ENCODE data around the gene SV2B.
"Not testable (repeated sequence)": the region's sequence is repeated elsewhere in the genome, so short reads cannot be mapped to it uniquely, and the experiment has no call there.

SV2B gene, protein sequence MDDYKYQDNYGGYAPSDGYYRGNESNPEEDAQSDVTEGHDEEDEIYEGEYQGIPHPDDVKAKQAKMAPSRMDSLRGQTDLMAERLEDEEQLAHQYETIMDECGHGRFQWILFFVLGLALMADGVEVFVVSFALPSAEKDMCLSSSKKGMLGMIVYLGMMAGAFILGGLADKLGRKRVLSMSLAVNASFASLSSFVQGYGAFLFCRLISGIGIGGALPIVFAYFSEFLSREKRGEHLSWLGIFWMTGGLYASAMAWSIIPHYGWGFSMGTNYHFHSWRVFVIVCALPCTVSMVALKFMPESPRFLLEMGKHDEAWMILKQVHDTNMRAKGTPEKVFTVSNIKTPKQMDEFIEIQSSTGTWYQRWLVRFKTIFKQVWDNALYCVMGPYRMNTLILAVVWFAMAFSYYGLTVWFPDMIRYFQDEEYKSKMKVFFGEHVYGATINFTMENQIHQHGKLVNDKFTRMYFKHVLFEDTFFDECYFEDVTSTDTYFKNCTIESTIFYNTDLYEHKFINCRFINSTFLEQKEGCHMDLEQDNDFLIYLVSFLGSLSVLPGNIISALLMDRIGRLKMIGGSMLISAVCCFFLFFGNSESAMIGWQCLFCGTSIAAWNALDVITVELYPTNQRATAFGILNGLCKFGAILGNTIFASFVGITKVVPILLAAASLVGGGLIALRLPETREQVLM

DNA sequence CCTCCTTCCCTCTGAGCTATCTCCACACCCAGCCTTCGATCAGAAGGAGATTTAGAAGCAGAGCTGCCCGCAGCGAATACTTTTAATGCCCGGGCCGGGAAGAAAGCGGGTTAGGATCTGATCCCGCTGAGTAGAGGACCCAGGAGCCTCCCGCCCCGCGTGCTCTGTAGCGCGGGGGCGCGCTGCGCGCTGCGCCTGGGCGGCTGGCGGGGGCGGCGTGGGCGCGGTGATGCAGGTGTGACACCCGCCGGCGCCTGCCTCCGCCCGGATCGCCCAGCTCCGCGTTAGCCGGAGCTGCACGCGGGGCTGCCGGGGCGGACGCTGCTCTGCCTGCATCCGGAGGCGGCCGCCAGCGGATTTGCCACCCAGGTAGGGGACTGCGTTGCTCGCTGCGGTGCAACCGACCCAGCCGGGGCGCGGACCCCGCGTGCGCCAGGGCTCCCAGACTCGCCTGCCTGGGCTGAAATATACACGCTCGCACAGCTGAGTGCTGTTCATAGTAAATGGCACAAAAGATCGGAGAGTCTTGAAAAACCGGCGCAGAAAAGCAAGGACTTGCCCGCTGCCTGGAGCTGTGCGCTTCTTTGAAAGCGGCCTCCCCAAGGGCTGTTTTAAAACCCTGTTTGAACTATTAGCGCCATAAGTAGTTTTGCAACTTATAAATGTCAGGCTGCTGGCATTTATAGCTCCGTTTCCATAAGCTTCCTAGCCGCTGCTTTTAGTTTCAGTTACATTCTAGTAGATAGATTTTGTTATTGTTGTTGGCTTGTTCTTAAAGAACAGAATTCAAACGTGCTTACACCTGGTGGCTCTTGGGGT, at the start of gene SV2B:
Gene SV2B, plus strand, starts transcription at position 263 of the 819 bp plus-strand sequence. CDS start 126,007 bp downstream, outside the sequence.
- DNase-seq, result peak; percentile 26

DNA sequence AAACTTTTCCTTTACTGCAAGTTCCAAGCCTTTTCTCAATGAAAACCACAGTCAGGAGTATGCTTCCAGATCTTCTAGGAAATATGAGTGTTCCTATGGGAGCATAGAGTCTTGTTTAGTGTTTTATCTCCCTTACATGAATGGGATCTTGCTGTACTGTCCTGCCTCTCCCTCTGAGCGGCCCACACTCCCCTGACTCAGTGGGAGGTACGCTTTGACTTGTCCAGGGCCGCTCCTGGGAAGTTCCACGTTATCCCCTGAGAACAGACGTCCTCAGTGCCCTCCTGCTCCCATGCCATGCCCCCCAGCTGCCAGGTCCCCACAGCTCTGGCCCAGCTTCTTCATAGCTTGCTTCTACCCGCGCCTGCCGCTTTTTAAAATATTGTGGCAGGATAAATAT, 48.8 kb upstream of the SV2B start:
- DNase-seq, result no peak

DNA sequence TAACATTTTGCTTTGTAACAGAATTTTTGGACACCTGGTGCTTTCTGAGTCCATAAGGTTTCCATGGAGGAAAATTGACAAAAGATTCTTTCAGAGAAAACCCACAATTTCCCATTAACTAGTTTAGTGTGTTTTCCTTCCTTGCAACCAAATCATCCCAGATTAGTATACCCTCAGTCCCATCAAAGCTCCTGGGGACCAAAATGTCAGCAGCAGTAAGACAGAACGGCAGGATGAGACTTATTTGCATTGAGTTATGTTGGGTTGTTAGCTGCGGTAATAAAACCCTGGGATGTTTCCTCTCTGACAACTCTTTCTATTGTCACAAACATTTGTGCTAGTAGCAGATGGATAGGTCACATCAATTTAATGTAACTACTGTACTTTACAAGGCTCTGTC, 45.2 kb upstream of the SV2B start:
- no peak for DNase-seq

DNA sequence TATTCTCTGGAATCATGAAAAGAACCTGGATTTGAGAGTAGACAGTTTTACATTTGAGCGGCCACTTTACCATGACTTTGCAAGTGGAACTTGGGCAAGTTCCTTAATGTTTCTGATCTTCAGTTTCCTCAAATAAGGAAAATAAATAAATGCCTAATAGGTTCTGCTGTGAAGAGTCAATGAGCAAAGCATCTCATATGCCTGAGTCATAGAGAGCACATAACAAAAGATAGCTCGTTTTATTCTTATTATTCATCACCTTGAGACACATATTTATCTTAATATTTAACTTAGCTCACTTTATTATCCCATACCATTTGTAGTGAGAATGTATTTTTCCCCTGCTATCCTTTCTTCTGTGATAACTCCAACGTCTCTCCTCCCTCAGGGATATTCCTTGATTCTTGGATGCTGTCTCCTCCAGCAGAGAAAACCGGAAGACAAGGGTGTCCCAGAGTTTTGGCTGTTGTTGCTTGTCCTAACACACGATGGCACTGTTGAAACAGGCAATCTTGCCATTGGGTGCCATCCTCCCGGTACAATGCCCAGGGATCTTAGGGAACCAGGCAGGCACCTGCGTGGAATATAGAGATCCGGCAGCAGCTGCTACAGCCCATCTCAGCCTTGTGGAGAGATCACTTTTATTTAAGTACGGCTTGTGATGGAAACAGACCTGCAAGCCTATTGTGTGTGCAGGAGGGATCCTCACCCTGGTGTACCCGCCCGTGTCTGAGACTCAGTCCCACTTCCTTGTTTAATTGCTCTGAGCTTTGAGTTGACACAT, 44.3 kb upstream of the SV2B start:
- no peak for DNase-seq

DNA sequence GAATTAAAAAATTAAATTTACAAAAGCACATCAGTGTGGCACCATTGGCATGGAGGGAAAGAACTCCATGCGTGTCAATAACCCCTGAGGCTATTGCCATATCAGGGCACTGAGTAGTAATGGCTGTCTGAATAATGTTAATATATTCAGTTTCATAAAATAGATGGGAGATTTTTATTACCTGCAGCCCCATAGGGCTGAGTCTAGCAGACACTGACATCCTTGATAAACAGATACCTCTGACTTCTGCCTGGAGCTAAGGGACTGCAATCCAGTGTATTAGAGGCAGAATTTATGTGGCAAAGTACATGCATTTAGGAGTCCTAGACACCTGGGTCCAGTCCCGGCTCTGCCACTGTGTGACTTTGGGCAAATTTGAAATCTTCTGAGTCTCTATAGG, 38.8 kb upstream of the SV2B start:
- DNase-seq, result no peak

DNA sequence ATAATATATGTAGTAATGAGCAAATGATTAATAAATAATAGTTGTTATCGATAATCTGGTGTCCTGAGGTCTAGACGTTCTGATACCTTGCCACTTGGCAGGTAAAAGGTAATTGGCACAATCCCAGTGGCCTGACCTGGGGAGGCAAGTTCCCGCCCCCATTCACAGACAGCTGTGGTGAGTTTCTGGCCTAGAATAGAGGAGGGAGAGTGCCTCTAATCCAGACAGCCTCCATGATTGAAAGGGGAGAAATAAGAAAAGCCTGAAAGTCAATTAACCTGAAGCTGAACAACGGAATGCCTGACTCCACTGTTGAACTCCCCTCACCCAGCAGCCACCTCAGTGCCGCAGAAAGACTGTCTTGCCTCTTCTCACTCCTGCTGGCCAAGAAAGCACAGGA, 38.1 kb upstream of the SV2B start:
- DNase-seq, result no peak

DNA sequence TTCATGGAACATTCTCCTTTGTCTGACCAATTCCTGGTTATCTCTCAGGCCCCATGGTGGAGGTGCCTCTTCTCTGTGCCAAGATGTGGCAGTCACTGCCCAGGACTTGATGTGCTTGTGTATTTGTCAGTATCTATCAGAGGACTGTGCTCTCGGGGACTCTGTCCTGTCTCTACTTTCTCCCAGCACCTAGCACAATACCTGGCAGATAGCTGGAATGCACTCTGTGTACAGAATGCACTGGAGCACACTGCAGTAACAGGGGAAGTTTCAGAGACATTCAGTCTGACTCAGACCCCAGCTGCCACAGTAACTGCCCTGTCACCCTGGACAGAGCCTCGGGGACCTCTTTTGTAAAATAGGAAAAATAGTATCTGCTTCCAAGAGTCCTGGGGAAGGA, 34.6 kb upstream of the SV2B start:
- no peak for DNase-seq

DNA sequence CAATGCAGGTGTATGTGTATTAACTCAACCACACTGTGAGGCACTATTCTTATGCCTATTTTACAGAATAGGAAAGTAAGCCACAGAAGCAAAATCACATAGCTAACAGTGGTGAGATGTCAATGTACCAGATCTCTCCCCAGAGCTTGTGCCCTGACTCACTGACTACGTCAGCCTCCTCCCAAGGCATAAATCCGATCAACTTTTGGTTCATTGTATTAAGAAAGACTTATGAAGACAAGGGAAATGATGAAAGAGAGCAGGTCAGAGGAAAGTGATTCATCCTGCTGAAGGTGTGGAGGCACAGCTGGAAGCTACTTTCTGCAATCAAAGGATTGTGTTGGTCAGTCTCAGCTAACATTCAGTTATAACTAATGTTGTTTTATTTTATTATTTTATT, 33.0 kb upstream of the SV2B start:
- DNase-seq, result no peak

DNA sequence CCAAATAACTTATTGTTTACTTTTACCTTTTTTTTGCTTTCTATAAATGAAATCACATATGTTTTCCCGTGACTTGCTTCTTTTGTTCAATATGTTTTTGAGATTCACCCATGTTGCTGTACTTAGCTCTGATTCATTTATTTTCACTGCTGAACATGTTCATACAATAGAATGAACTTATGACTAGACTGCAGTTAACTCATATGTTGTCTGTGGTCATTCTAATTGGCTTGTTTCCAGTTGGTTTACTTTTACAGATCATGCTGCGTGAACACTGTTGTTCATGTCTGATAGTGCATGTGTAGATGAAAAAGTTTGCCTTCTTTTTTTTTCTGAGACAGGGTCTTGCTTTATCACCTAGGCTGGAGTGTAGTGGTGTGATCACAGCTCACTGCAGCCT, 31.6 kb upstream of the SV2B start:
- no peak for DNase-seq

DNA sequence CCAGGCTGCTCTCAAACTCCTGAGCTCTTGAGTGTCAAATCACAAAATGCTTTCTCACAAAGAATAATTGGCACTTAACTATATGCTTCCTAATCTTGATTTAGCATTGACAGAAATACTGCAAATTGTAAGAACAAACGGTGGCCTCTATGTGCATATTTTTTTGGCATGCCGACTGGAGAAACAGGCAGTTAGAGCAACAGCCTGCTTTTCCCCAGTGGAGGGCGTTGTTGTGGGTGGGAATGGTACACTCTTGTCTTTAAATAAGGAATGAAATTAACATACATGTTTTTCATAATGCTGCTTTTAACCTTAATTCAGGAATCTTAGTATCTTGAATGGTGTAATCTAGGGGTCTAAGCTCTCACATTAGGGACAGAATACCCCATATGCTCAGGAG, 31.1 kb upstream of the SV2B start:
- DNase-seq, result no peak

DNA sequence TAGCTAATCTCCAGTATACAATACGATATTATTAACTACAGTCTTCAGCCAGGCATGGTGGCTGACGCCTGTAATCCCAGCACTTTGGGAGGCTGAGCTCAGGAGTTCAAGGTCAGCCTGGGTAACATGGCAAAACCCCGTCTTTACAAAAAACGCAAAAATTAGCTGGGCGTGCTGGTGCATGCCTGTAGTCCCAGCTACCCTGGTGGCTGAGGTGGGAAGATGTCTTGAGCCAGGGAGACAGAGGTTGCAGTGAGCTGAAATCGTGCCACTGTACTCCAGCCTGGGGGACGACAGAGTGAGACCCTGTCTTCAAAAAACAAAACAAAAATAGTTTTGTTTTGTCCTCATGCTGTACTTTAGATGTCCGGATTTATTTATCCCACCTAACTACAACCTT, 29.2 kb upstream of the SV2B start:
- no peak for DNase-seq

DNA sequence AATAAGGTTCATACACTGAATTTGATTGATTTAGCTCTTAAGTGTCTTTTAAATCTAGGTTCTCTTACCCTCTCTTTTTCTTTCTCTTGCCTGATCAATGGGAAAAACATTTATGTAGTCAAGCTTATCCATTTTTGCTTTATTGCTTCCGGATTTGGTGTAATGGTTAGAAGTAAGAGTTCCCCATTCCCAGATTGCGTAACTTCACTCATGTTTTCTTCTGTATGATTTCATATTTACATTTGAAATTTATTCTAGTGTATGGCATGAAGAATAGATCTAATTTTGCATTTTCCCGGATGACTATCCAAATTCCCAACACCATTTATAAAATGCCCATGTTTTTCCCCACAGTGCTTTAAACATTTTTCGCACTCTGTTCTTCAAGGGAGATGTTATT, 27.9 kb upstream of the SV2B start:
- no peak for DNase-seq

DNA sequence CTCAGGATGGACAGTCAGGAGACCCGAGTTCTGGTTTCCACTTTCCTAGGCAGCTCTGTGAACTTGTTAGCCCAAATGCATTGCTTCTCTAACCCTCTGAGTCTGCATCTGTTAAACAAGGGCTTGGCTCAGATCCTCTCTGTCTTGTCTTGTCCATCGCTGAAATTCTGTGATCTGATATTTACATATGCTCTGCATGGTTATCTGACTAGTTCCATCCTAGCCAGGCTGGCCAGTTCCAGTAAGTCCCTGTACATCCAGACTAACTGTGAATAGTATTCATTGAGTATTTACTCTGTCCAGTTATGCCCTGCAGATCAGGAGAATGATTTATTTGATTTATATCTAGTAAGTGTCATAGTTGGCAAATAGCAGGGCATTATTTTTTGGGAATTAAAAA, 27.0 kb upstream of the SV2B start:
- DNase-seq, result no peak

DNA sequence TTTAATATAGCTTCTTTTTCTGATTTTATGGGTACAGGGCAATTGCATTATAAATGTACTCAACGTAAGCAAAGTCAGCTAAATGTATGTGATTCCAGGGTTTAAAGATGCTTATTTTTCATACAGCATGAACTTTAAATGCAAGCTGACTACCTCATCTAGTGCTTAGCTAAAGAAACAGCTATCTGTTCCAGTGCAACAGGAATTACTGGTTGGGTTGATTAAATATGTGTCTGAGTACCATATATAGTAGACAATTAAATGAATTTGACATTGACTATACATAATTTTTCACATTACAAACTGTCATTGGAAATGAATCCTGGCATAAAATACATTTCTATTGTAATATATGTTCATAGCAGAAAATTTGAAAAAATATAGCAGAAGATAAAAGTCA, 26.3 kb upstream of the SV2B start:
- no peak for DNase-seq

DNA sequence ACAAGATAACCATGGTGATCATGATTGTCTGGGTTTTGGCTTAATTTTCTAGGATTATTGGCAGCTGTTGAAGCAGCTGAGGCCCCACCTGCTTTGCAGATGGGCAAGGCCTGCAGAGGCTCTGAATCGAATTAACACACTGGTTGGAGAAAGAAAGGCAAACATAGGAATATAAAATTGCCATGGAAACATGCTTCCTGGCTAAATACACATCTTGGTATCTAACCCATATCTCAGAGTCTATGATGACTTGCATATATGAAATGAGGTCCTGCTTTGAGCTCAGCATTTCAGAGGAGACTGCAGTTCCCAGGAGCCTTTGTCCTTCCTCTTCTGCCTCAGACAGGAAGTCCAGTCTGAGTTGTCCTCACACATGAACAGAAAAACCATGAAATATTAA, 24.3 kb upstream of the SV2B start:
- DNase-seq, result no peak

DNA sequence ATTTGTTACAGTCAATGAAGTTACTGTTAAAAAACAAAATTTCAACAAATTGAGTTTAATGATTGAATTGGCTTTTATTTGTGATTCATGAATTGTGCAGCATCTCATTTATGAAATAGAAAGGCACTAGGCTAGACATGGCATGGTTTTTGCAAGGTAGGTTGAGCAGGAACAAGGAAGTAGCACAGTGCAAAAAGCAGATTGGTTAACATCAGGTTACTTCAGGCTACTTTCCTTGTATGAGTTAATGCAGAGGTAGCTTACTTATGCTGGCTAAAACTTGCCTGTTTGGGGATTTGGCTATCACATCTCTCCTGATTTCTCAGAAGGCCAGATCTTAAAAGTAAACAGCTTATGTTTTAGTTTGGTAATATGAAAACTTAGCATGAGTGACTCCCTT, 23.0 kb upstream of the SV2B start:
- no peak for DNase-seq

DNA sequence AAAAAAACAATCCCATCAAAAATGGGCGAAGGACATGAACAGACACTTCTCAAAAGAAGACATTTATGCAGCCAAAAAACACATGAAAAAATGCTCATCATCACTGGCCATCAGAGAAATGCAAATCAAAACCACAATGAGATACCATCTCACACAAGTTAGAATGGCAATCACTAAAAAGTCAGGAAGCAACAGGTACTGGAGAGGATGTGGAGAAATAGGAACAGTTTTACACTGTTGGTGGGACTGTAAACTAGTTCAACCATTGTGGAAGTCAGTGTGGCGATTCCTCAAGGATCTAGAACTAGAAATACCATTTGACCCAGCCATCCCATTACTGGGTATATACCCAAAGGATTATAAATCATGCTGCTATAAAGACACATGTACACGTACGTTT, 6.2 kb upstream of the SV2B start:
- DNase-seq, result not testable (repeated sequence)

DNA sequence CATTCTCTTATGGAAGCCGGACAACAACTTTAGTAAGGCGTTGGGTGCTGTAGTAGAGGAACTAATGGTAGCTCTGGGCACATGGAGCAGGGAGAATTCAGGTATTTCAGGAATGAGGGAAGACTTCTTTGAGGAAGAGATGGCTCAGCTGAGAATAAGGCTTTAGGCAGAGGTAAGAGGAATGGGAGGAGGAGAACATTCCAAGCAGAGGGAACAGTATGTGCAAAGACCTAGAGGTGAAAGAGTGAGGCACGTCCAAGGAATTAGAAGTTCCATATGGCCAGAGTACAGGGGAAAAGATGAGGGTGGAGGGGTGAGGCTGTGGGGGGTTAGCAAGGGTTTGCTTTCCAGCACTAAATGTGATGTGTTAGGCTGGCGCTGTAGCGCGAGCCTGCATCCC, 1.6 kb upstream of the SV2B start:
- DNase-seq, result no peak

DNA sequence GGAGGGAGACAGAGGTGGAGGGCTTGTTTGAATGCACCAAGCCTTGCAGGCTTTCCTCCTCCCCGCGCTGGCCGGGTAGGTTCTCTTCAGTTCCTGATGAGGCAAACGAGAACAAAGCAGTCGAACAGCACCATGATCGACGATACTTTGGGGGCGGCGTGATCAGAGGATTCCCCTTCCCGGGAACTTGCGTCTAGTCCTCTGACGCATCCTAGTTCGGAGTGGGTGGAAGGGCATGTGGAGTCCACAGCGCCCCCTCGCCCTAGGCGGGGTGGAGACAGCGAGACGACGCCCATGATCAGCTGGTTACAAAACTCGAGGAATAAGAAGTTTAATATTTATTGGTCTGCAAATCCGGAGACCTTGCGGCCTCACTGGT, 452 bp upstream of the SV2B start:
- no peak for DNase-seq

DNA sequence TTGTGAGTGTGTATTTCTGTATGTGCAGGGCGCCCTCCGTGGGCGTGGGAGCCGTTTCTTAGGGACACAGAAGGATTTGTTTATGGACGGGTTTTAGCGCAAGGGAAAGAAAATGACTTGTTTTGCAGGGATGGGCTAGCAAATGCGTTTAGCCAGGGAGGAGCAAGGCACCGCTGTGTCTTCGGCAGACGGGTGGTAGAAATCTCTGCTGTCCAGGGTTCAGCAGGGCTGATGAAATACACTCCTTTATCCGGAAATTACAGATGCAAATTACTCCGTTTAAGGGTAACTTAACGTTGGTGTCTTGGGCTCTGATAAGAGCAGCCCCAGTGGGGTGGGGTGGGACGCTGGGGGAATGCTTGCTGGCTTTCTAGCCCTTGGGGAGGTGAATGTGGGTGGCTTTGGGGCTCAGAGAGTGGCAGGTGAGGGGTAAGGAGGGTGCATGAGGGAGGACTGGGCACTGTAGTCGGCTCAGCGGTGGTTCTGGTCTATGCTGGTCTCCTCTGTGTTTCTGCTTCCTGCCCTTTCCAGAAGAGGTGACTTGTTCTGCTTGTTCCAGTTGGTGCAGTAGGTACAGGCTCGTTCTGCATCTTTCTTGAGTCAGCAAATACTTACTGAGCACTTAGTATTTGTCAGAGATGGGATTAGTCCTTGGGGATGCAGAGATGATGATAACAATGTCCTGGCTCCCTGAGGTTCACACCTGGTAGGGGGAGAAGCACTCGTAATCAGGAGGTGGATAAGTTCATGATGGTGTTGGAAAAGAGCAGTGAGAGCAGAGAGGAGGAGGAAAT, 954 bp downstream of the SV2B start:
- DNase-seq, result no peak

DNA sequence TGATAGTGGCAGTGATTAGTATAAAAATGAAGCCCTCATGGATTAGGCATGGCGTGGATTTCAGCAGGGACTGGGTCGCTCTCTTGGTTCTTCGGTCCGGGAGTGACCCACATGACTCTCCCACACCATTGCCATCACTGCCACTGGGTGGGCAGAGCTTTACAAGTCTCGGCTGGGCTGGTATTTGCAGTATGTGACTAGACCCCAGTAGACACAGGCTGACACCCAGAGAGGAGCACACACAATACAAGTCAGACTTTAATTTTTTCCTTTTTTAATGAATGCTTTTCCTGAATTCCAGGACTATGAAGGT, 1.5 kb downstream of the SV2B start:
- DNase-seq, result no peak

DNA sequence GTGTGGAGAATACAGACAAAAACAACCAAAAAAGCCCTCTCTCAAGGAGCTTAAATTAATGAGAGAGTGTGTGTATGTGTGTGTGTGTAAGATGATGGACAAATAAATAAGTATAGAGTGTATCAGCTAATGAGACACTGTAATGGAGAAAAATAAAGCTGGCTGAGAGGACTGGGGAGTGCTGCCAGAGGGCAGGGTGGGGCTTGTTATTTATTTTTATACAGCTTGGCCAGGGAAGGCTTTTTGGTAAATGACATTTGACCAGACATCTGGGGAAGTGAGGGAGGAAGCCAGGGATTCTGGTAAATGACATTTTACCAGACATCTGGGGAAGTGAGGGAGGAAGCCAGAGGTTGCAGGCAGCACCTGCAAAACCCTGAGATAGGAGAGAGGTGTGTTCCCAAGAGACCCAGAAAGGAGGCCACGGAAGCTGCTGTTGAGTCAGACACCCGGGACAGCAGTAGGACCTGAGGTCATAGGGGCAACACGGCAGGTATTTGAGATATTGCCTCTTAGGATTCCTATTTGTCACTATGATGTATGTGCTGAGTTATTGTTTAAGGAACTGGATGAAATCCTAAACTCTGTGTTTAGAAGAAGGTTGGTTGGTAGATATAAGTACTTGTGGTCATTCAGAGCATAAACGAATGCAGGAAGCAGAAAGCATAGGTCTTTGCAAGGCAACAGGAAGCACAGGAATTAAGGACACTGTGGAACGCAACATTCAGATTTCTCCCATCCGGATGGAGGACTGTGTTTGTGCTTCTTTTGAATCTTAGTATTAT, 2.7 kb downstream of the SV2B start:
- no peak for DNase-seq
